K562 (cell line): ENCODE measurements around the gene GABPB2. TPM values are rescaled to one million over a fixed set of nuclear protein-coding genes. Genes with fewer than 3 reads are reported as not detected.

Experiments
- CC2D1A ChIP-seq: fragments of 450-650 bp; IDR thresholded peaks from 2 replicates; pipeline ENCODE4 v1.6.1; 2017; ENCODE audit warnings: mild to moderate bottlenecking
- CEBPG ChIP-seq, 3 experiments: fragments of 200-800 bp in 1 of 3; sonication (Bioruptor generic) in 1 of 3; sonication (generic) in 1 of 3; formaldehyde crosslinking in 1 of 3; IDR thresholded peaks in 2 of 3; conservative IDR thresholded peaks in 1 of 3; 2 replicates each; pipeline versions ENCODE4 v1.6.1 to v1.8.0; 2016 to 2022; ENCODE audit warnings: missing compliant biosample characterization in 2 of 3, missing genetic modification characterization in 2 of 3, mild to moderate bottlenecking in 1 of 3, missing genetic modification reagents in 1 of 3
- GTF3C2 ChIP-seq: IDR thresholded peaks from 3 replicates; pipeline ENCODE4 v1.6.1; 2011; ENCODE audit warnings: borderline replicate concordance, mild to moderate bottlenecking, moderate library complexity; ENCODE audit not compliant: insufficient read length; ENCODE audit errors: extremely low read depth
- HMGXB4 ChIP-seq: sonication (generic); formaldehyde crosslinking; IDR thresholded peaks from 2 replicates; pipeline ENCODE4 v1.8.1; 2023; ENCODE audit warnings: mild to moderate bottlenecking, missing genetic modification reagents
- HOMEZ ChIP-seq: fragments of 250-450 bp; sonication (Bioruptor Pico); IDR thresholded peaks from 2 replicates; pipeline ENCODE4 v1.4.0; 2020; ENCODE audit warnings: mild to moderate bottlenecking, moderate library complexity
- KLF16 ChIP-seq: IDR thresholded peaks from 2 replicates; pipeline ENCODE4 v1.6.1; 2016; ENCODE audit warnings: antibody characterized with exemption
- MECOM ChIP-seq: fragments of 250-450 bp; sonication (Bioruptor Pico); IDR thresholded peaks from 2 replicates; pipeline ENCODE4 v1.8.0; 2022; ENCODE audit warnings: inconsistent platforms
- NR0B1 ChIP-seq: fragments of 450-650 bp; IDR thresholded peaks from one replicate; pipeline ENCODE4 v1.6.1; 2018; ENCODE audit warnings: mild to moderate bottlenecking, moderate library complexity; ENCODE audit not compliant: partially characterized antibody
- REST ChIP-seq, 2 experiments: fragments of 450-650 bp; formaldehyde crosslinking in 1 of 2; IDR thresholded peaks; 2 replicates each; pipeline versions ENCODE4 v1.4.0 to v1.6.1; 2014 to 2020; ENCODE audit warnings: mild to moderate bottlenecking in 2 of 2, borderline replicate concordance in 1 of 2, low read depth in 1 of 2
- ZFP30 ChIP-seq: fragments of 250-450 bp; sonication (Bioruptor Pico); IDR thresholded peaks from 2 replicates; pipeline ENCODE4 v1.8.0; 2022; ENCODE audit warnings: moderate library complexity, mild to moderate bottlenecking, inconsistent platforms, borderline replicate concordance
- polyA plus RNA-seq, 8 experiments: library from polyadenylated mRNA; depleted of rRNA in 4 of 8; stranded (reverse) in 5 of 8; unstranded in 3 of 8; fragments of >200 nt; fragmentation: Nextera tagmentation in 2 of 8; fragmentation: Illumina TruSeq in 1 of 8; extraction: Ambion mirVana in 2 of 8; extraction: Trizol in 1 of 8; gene quantifications; 2 replicates each; pipeline versions ENCODE4 v1.2.1 to v1.2.3, GENCODE V29; 2011 to 2014; ENCODE audit warnings: inconsistent platforms in 1 of 8, missing spikeins in 1 of 8
- total RNA-seq, 7 experiments: library from RNA; depleted of rRNA in 6 of 7; stranded (reverse); fragments of >200 nt in 6 of 7; fragmentation: Illumina TruSeq in 2 of 7; extraction: Trizol in 2 of 7; gene quantifications; 2 replicates each; pipeline versions ENCODE4 v1.2.1 to v1.2.3, GENCODE V29; 2011 to 2021; ENCODE audit warnings: low replicate concordance in 1 of 7

GABPB2 gene
- total and polyA plus RNA-seq, 9 of the 15 experiments (the other 6 are each of a cell fraction or from before 2014, with no cell fraction given), result 2.2 to 13.3 (median 6.1) TPM

GRCh38 chr1:151165281-151165737, 94.7 kb downstream of the GABPB2 start (continued):
- no peak for TF ChIP-seq GTF3C2
- no peak for TF ChIP-seq CEBPG (CRISPR knock-in tag; IDR thresholded peaks at IDR 0.05)
- no peak for TF ChIP-seq CEBPG (tag; conservative IDR thresholded peaks at IDR 0.05 in 1 of 2, IDR thresholded peaks at IDR 0.05 in 1 of 2)
- TF ChIP-seq HOMEZ (CRISPR knock-in tag), result no peak
- 0 out of 2 replicates have a peak, but pooled peaks have one; percentile 18 for TF ChIP-seq MECOM (CRISPR knock-in tag)
- TF ChIP-seq HMGXB4 (CRISPR knock-in tag), result 0 out of 2 replicates have a peak, but pooled peaks have one; percentile 42
- TF ChIP-seq KLF16, result no peak
- TF ChIP-seq CC2D1A, result peak; percentile 40; the same call in 1 of the 2 replicates
- TF ChIP-seq NR0B1, result no peak
- no peak for TF ChIP-seq ZFP30 (CRISPR knock-in tag)
- TF ChIP-seq REST (IDR thresholded peaks at IDR 0.05; ENCODE audit: borderline replicate concordance), result no peak
- no peak for TF ChIP-seq REST (CRISPR knock-in tag; IDR thresholded peaks at IDR 0.05; ENCODE audit: low read depth)
